ENCODE results near the gene KIAA1755. TPM values are rescaled to one million over a fixed set of nuclear protein-coding genes. Genes with fewer than 3 reads are reported as not detected.

The KIAA1755 gene
- total and polyA plus RNA-seq, 2 of the 4 experiments (the other 2 are of a cell fraction): 2.5 to 5.1 TPM

- dilution Hi-C loops (cut with HindIII; ENCODE audit: low sequenced_read_pairs, unreplicated experiment): no loop called here
- Histone ChIP-seq H2BK5ac (ENCODE audit: low read depth, low read length, poor library complexity, severe bottlenecking) (no peak overlapping the region), H3K9ac (ENCODE audit: low read depth, low read length) (no peak overlapping the region), H3K4me1 (ENCODE audit: control insufficient read depth, insufficient read depth, low read length) (peaks cover 28% of the 10 kb centered on the region), H3K18ac (ENCODE audit: low read depth, low read length) (no peak overlapping the region), H4K20me1 (ENCODE audit: insufficient read depth, low read length) (no peaks in the 10 kb centered on the region), H2AFZ (replicated peaks; ENCODE audit: low read length, poor library complexity) (peak overlapping the region; percentile 15), H3K4ac (ENCODE audit: low read depth, low read length) (peak overlapping the region; percentile 81), H2AK5ac (ENCODE audit: low read depth, low read length) (peak overlapping the region; percentile 85), H2AK9ac (replicated peaks; ENCODE audit: low read depth, low read length, poor library complexity) (no peak overlapping the region), H3K79me1 (ENCODE audit: low read depth in 1 of 2, low read length in 2 of 2) (peaks cover 0 to 26% of the 10 kb centered on the region in 2 experiments; a peak in 2 of 4 replicates), H3K4me3 (ENCODE audit: insufficient read depth, low read depth, low read length) (no peak overlapping the region), H3K14ac (replicated peaks; ENCODE audit: low read depth, low read length) (0 out of 2 replicates have a peak overlapping the region, but pooled peaks have one; percentile 62), H4K91ac (ENCODE audit: insufficient read depth, low read depth, low read length) (peak overlapping the region; percentile 35), H4K5ac (ENCODE audit: low read depth, low read length) (no peak overlapping the region; the same call in 1 of the 2 replicates), H3K9me1 (ENCODE audit: insufficient read depth, low read length) (peaks cover 29% of the 10 kb centered on the region), H3K36me3 (ENCODE audit: control insufficient read depth, insufficient read depth, low read length) (no peaks in the 10 kb centered on the region), H2BK20ac (ENCODE audit: low read depth, low read length) (peak overlapping the region; percentile 22; the same call in 1 of the 2 replicates), H3K9me3 (ENCODE audit: control insufficient read depth, insufficient read depth, low read length) (no peaks in the 10 kb centered on the region), H3K23ac (ENCODE audit: low read depth, low read length) (no peak overlapping the region), H3K27me3 (ENCODE audit: control insufficient read depth, insufficient read depth, low read length) (no peaks in the 10 kb centered on the region), H4K8ac (ENCODE audit: low read depth in 2 of 2, low read length in 2 of 2) (no peak overlapping the region), H3K27ac (ENCODE audit: insufficient read depth, low read length) (no peak overlapping the region), H2BK15ac (ENCODE audit: low read depth, low read length) (peak overlapping the region; percentile 28; the same call in 1 of the 3 replicates), H2BK120ac (ENCODE audit: low read depth, low read length) (peak overlapping the region; percentile 83; the same call in 1 of the 2 replicates), H3K56ac (ENCODE audit: extremely low read depth, insufficient read depth, low read length) (no peak overlapping the region), H3K4me2 (ENCODE audit: low read depth, low read length) (no peak overlapping the region)
- TF ChIP-seq NFE2L2 (IDR thresholded peaks at IDR 0.05; ENCODE audit: low read depth, low read length): no peak
- TF ChIP-seq RAD21 (IDR thresholded peaks at IDR 0.05; ENCODE audit: low read length): no peak
- no peak for TF ChIP-seq MAFK (IDR thresholded peaks at IDR 0.05; ENCODE audit: low read depth, low read length)
- TF ChIP-seq MAZ (IDR thresholded peaks at IDR 0.05; ENCODE audit: borderline replicate concordance, low read depth, low read length): no peak
- TF ChIP-seq FOS (IDR thresholded peaks at IDR 0.05; ENCODE audit: low read depth, low read length): no peak
- no peak for TF ChIP-seq ELK1 (IDR thresholded peaks at IDR 0.05; ENCODE audit: borderline replicate concordance, low read depth, low read length)
- TF ChIP-seq POLR2A (IDR thresholded peaks at IDR 0.05; ENCODE audit: low read depth, low read length): no peak
- TF ChIP-seq BHLHE40 (IDR thresholded peaks at IDR 0.05; ENCODE audit: low read depth, low read length): no peak
- TF ChIP-seq SMC3 (IDR thresholded peaks at IDR 0.05; ENCODE audit: low read depth, low read length): no peak
- no peak for TF ChIP-seq RFX5 (IDR thresholded peaks at IDR 0.05; ENCODE audit: low read depth, low read length)
- no peak for TF ChIP-seq CTCF (conservative IDR thresholded peaks at IDR 0.05; ENCODE audit: low read depth, low read length)
- TF ChIP-seq MXI1 (IDR thresholded peaks at IDR 0.05; ENCODE audit: borderline replicate concordance, low read depth, low read length): no peak
- no peak for TF ChIP-seq CEBPB (IDR thresholded peaks at IDR 0.05; ENCODE audit: low read depth, low read length)
- no peak for TF ChIP-seq RCOR1 (IDR thresholded peaks at IDR 0.05; ENCODE audit: insufficient replicate concordance, low read length)
- intact Hi-C loops (cut with micrococcal nuclease): no loop called here
- no peak for ATAC-seq (ENCODE audit: low read depth)
- CTCF ChIA-PET: interaction anchor here (1.0 to 1.5 kb wide), 2 partner anchors 8 to 15 kb away, joined by 3 to 4 read pairs; no protein-coding TSS in a partner anchor
- no TSS peak for BruUV-seq (replicated peaks)
- in situ Hi-C loops (cut with MboI; ENCODE audit: low sequenced_read_pairs): loop anchor here (5.0 kb wide), 1 partner anchor 47 kb away; the partner anchor contains the start of gene TGM2
- POLR2A ChIA-PET (ENCODE audit: unreplicated experiment): no interaction called here
- 62% methylated on average over 4 of the region's 19 CpGs; no CpG with 5 or more reads in 1 of the 2 experiments for WGBS, 2 experiments (ENCODE audit: extremely low coverage in 2 of 2, insufficient read length in 1 of 2)
- no peak for DNase-seq
These were observed 46.0 kb downstream of the KIAA1755 start for GRCh38 chr20:38214256-38215193.

All from IMR-90 (cell line).